Mucosa of descending colon (tissue), 3 donors: ENCODE measurements around the gene KIF1C. TPM values are rescaled to one million over a fixed set of nuclear protein-coding genes. Genes with fewer than 3 reads are reported as not detected.
"Not testable (repeated sequence)": the region's sequence is repeated elsewhere in the genome, so short reads cannot be mapped to it uniquely, and the experiment has no call there.

ENCODE experiments used
- ATAC-seq: fragments of 200-7000 bp; cut with Tn5 transposase; one replicate; pipeline ENCODE4 v1.9.1; 2020; ENCODE audit warnings: mild to moderate bottlenecking, moderate library complexity
- DNase-seq, 3 donors: peaks; one replicate each; pipeline ENCODE4 v3.0.0-alpha.2; 2020
- H3K36me3 ChIP-seq: fragments of 200-600 bp; one replicate; pipeline ENCODE4 v1.8.0; 2021; ENCODE audit warnings: low read depth, mild to moderate bottlenecking
- H3K4me1 ChIP-seq: fragments of 200-600 bp; one replicate; pipeline ENCODE4 v1.8.0; 2021; ENCODE audit warnings: low read depth, mild to moderate bottlenecking
- H3K4me3 ChIP-seq: fragments of 200-600 bp; one replicate; pipeline ENCODE4 v1.8.0; 2021; ENCODE audit warnings: mild to moderate bottlenecking
- H3K9me3 ChIP-seq: fragments of 200-600 bp; one replicate; pipeline ENCODE4 v1.8.0; 2021; ENCODE audit warnings: mild to moderate bottlenecking
- intact Hi-C, 2 donors: fragments of 100-400 bp; cut with DNase I in 1 of 2; cut with micrococcal nuclease in 1 of 2; formaldehyde crosslinking; loops; one replicate each; pipeline versions ENCODE4 v1.11.0 to v1.11.1; 2022; cut with DNase I, micrococcal nuclease
- microRNA-seq: library from miRNA; unstranded; fragments of <30 nt; microRNA quantifications from one replicate; pipeline ENCODE4, GENCODE V29; 2019
- total RNA-seq, 3 donors: library from RNA; stranded (reverse); fragmentation: NEBNext Ultra II Directional in 2 of 3; extraction: Animal tissue kit (Norgen Biotek cat#: 25700) in 2 of 3; gene quantifications; one replicate each; pipeline versions ENCODE4 v1.2.1 to v1.2.4, GENCODE V29; 2021 to 2023
- TF ChIP-seq, protein P1 (sequence below): fragments of 200-600 bp; IDR thresholded peaks from one replicate; pipeline ENCODE4 v1.8.0; 2022; ENCODE audit warnings: antibody characterized with exemption, mild to moderate bottlenecking
- donor health status: DM: no; HTN: no; CAD: no; lungs with moderate emphysema.
- donor health status: DM: no; HTN: no; CAD: no.
- donor health status: DM: no; HTN: yes; CAD: no.

Gene KIF1C
- total RNA-seq, 3 donors from 2014 or later = 219 to 286 (median 273) TPM

DNA sequence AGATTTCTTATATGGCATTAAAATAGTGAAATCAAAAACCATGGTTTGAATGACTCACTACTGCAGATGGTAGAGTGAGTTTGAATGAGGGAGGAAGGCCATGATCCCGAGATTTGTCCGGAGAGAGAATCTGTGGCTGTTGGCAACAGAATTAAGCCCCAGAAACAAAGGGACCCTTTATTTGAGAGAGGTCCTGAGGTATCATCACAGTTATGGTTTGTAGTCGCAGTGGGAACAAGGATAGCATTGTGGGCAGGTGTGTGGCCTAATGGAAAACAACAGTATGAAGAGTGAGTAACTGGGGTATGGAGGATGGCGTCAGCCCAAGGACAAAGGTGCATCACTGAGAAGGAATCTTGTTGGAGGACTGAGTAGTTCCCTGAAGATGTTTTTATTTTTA is 72.0 kb downstream of the KIF1C start:
- no peak for ATAC-seq
- H3K4me1 ChIP-seq = no peaks in the 10 kb centered on the region
- TF ChIP-seq, protein P1, sequence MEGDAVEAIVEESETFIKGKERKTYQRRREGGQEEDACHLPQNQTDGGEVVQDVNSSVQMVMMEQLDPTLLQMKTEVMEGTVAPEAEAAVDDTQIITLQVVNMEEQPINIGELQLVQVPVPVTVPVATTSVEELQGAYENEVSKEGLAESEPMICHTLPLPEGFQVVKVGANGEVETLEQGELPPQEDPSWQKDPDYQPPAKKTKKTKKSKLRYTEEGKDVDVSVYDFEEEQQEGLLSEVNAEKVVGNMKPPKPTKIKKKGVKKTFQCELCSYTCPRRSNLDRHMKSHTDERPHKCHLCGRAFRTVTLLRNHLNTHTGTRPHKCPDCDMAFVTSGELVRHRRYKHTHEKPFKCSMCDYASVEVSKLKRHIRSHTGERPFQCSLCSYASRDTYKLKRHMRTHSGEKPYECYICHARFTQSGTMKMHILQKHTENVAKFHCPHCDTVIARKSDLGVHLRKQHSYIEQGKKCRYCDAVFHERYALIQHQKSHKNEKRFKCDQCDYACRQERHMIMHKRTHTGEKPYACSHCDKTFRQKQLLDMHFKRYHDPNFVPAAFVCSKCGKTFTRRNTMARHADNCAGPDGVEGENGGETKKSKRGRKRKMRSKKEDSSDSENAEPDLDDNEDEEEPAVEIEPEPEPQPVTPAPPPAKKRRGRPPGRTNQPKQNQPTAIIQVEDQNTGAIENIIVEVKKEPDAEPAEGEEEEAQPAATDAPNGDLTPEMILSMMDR = no peak
- no peak overlapping the region for H3K4me3 ChIP-seq
- intact Hi-C loops = loop anchor here in 1 of 2 donors (10.0 kb wide), 1 partner anchor 85 kb away; the partner anchor contains the start of gene CAMTA2
- no peaks in the 10 kb centered on the region for H3K9me3 ChIP-seq
- no peaks in the 10 kb centered on the region for H3K36me3 ChIP-seq
- DNase-seq = no peak

DNA sequence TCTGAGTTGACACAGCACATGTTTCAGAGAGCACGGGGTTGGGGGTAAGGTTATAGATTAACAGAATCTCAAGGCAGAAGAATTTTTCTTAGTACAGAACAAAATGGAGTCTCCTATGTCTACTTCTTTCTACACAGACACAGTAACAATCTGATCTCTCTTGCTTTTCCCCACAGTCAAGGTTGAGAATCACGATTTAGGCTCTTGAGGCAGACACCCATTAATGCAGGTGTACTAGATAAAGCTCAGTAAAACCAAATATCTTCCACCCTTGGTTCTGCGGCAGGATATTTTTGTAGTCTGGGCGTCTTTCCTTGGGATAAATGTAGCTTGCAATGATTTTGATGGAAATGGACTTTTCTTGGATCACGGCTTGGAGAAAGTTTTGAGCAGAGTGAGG is 77.7 kb downstream of the KIF1C start:
- H3K4me1 ChIP-seq, ATAC-seq, H3K4me3 ChIP-seq, intact Hi-C loops, H3K9me3 ChIP-seq, DNase-seq, H3K36me3 ChIP-seq: not testable (repeated sequence)

DNA sequence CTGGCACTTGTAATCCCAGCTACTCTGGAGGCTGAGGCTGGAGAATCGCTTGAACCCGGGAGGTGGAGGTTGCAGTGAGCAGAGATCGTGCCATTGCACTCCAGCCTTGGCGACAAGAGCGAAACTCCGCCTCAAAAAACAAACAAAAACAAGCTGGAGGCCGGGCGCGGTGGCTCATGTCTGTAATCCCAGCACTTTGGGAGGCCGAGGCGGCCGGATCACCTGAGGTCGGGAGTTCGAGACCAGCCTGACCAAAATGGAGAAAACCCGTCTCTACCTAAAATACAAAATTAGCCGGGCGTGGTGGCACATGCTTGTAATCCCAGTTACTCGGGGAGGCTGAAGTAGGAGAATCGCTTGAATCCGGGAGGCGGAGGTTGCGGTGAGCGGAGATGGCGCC is 79.5 kb downstream of the KIF1C start:
- intact Hi-C loops, H3K9me3 ChIP-seq: not testable (repeated sequence)

DNA sequence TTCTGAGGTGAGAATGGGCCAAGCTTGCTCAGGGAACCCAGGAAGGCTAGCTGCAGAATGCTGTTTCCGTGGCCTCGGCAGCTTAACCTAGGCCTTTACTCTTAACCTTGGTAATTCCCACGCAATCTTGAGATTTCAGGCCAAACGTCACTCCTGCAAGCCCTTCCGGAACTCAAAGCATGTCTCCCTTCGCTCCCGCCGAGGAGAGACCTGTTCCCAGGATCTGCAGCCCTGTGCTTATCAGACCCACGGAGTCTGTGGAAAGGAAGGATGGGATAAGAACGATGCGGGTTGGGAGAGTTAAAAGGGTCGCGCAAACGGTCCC is 80.0 kb downstream of the KIF1C start:
- TF ChIP-seq, protein P1 = no peak
- intact Hi-C loops = no loop called here
- ATAC-seq = peak; percentile 2
- Histone ChIP-seq H3K4me1 (peaks cover 4% of the 10 kb centered on the region), H3K9me3 (peaks cover 9% of the 10 kb centered on the region), H3K4me3 (peak overlapping the region; percentile 68), H3K36me3 (no peaks in the 10 kb centered on the region)
- no peak for DNase-seq

More for the DNA sequence above, 79.5 kb downstream of the KIF1C start:
- not testable (repeated sequence) for H3K4me1 ChIP-seq, H3K36me3 ChIP-seq, H3K4me3 ChIP-seq, ATAC-seq
- peak in 1 of 3 donors; percentile 30 for DNase-seq

Small RNA genes lying within 50 kb of the gene (microRNA-seq; reads per million reads assigned to microRNA genes)
- not detected for gene MIR6864
- not detected for gene MIR6865

Other genes with a start within 250 kb of the KIF1C start
- 10 to 100 TPM in 2 of 3 donors, 1 to 10 TPM in 1; 5.0 to 20.7 (median 12.5) TPM for gene TM4SF5, start 226.1 kb upstream of the KIF1C start, total RNA-seq
- gene VMO1, start 211.6 kb upstream of the KIF1C start, total RNA-seq = 1 to 10 TPM in 2 of 3 donors, under 1 TPM in 1; 0.67 to 2.3 (median 2.1) TPM
- gene GLTPD2, start 209.0 kb upstream of the KIF1C start, total RNA-seq = not detected
- gene PSMB6, start 201.8 kb upstream of the KIF1C start, total RNA-seq = 100 to 1,000 TPM in 2 of 3 donors, 10 to 100 TPM in 1; 71.5 to 122 (median 109) TPM
- gene PLD2, start 190.8 kb upstream of the KIF1C start, total RNA-seq = 10 to 100 TPM; 24.4 to 29.8 (median 29.2) TPM
- gene MINK1, start 164.6 kb upstream of the KIF1C start, total RNA-seq = 100 to 1,000 TPM; 140 to 227 (median 170) TPM
- 1 to 10 TPM in 1 of 3 donors, under 1 TPM in 2; 0.52 to 2.6 (median 0.80) TPM for gene C17orf107, start 98.4 kb upstream of the KIF1C start, total RNA-seq
- gene CHRNE, start 94.9 kb upstream of the KIF1C start, total RNA-seq = 1 to 10 TPM in 1 of 3 donors, under 1 TPM in 1, not detected in 1; 0.24 to 1.3 TPM
- gene GP1BA, start 65.7 kb upstream of the KIF1C start, total RNA-seq = not detected
- gene SLC25A11, start 57.9 kb upstream of the KIF1C start, total RNA-seq = 10 to 100 TPM; 68.4 to 87.2 (median 72.8) TPM
- gene RNF167, start 57.7 kb upstream of the KIF1C start, total RNA-seq = 100 to 1,000 TPM in 2 of 3 donors, 10 to 100 TPM in 1; 90.8 to 118 (median 114) TPM
- 100 to 1,000 TPM; 605 to 825 (median 723) TPM for gene PFN1, start 49.4 kb upstream of the KIF1C start, total RNA-seq
- 10 to 100 TPM in 2 of 3 donors, 1 to 10 TPM in 1; 8.6 to 12.4 (median 10.1) TPM for gene ENO3, start 46.8 kb upstream of the KIF1C start, total RNA-seq
- 10 to 100 TPM; 41.3 to 54.0 (median 51.7) TPM for gene SPAG7, start 30.1 kb upstream of the KIF1C start, total RNA-seq
- gene CAMTA2, start 10.3 kb upstream of the KIF1C start, total RNA-seq = 10 to 100 TPM; 56.6 to 71.7 (median 57.1) TPM
- 1 to 10 TPM; 1.8 to 4.5 (median 3.5) TPM for gene INCA1, start 428 bp upstream of the KIF1C start, total RNA-seq
- 1 to 10 TPM; 3.0 to 5.3 (median 3.6) TPM for gene SLC52A1, start 37.5 kb downstream of the KIF1C start, total RNA-seq
- 10 to 100 TPM in 2 of 3 donors, 1 to 10 TPM in 1; 8.0 to 11.2 (median 10.8) TPM for gene ZFP3, start 80.5 kb downstream of the KIF1C start, total RNA-seq
- 10 to 100 TPM in 1 of 3 donors, 1 to 10 TPM in 2; 8.2 to 12.1 (median 8.4) TPM for gene ZNF232, start 113.9 kb downstream of the KIF1C start, total RNA-seq
- under 1 TPM in 2 of 3 donors, not detected in 1; 0.09 to 0.10 TPM for gene USP6, start 118.1 kb downstream of the KIF1C start, total RNA-seq
- 10 to 100 TPM in 1 of 3 donors, 1 to 10 TPM in 2; 4.7 to 10.9 (median 6.5) TPM for gene ZNF594, start 193.9 kb downstream of the KIF1C start, total RNA-seq
- 1 to 10 TPM; 1.1 to 3.0 (median 2.8) TPM for gene SCIMP, start 236.9 kb downstream of the KIF1C start, total RNA-seq